Measurements from ENCODE around the gene ABI2.

ABI2 gene

GRCh38 chr2:203431391-203432185 is 103.4 kb downstream of the ABI2 start:
- no peak for DNase-seq

GRCh38 chr2:203432811-203433210 is 104.6 kb downstream of the ABI2 start:
- DNase-seq = no peak

GRCh38 chr2:203436496-203436895 is 108.3 kb downstream of the ABI2 start:
- DNase-seq = no peak

- DNase-seq = no peak
These were observed 109.3 kb downstream of the ABI2 start for GRCh38 chr2:203437511-203437910.

GRCh38 chr2:203438528-203438927 is 110.3 kb downstream of the ABI2 start:
- no peak for DNase-seq

GRCh38 chr2:203440671-203441070 is 112.5 kb downstream of the ABI2 start:
- DNase-seq = no peak

GRCh38 chr2:203441463-203441862 is 113.3 kb downstream of the ABI2 start:
- DNase-seq = no peak

- no peak for DNase-seq
These were observed 114.3 kb downstream of the ABI2 start for GRCh38 chr2:203442463-203442862.

- DNase-seq = no peak
These were observed 116.5 kb downstream of the ABI2 start for GRCh38 chr2:203444738-203445137.

GRCh38 chr2:203446071-203446481 is 117.9 kb downstream of the ABI2 start:
- DNase-seq = no peak

- DNase-seq = no peak
These were observed 118.6 kb downstream of the ABI2 start for GRCh38 chr2:203446780-203447179.

- DNase-seq = no peak
These were observed 122.4 kb downstream of the ABI2 start for GRCh38 chr2:203450561-203450960.

GRCh38 chr2:203451011-203451410 is 122.8 kb downstream of the ABI2 start:
- no peak for DNase-seq

GRCh38 chr2:203451689-203452088 is 123.5 kb downstream of the ABI2 start:
- DNase-seq = no peak

GRCh38 chr2:203453858-203454451 is 125.8 kb downstream of the ABI2 start:
- DNase-seq = no peak

GRCh38 chr2:203455209-203455608 is 127.0 kb downstream of the ABI2 start:
- DNase-seq = no peak

- no peak for DNase-seq
These were observed 133.6 kb downstream of the ABI2 start for GRCh38 chr2:203461746-203462145.

GRCh38 chr2:203462308-203462707 is 134.1 kb downstream of the ABI2 start:
- no peak for DNase-seq

GRCh38 chr2:203463266-203463678 is 135.1 kb downstream of the ABI2 start:
- no peak for DNase-seq

GRCh38 chr2:203469546-203469945 is 141.4 kb downstream of the ABI2 start:
- no peak for DNase-seq

- DNase-seq = no peak
These were observed 142.2 kb downstream of the ABI2 start for GRCh38 chr2:203470371-203470770.

- DNase-seq = no peak
These were observed 143.1 kb downstream of the ABI2 start for GRCh38 chr2:203471323-203471722.

- no peak for DNase-seq
These were observed 148.7 kb downstream of the ABI2 start for GRCh38 chr2:203476881-203477280.

- no peak for DNase-seq
These were observed 152.4 kb downstream of the ABI2 start for GRCh38 chr2:203480623-203481022.
